GM18951 (cell line): ENCODE data around the gene CRYGB.
"Not testable (repeated sequence)": the region's sequence is repeated elsewhere in the genome, so short reads cannot be mapped to it uniquely, and the experiment has no call there.

Experiments
- POLR2A ChIP-seq: IDR thresholded peaks from 4 replicates; pipeline ENCODE4 v1.6.1; 2011; ENCODE audit warnings: mild to moderate bottlenecking; ENCODE audit not compliant: insufficient read length, insufficient read depth; ENCODE audit errors: extremely low read depth
- in situ Hi-C: fragments of 300-500 bp; cut with MboI; formaldehyde crosslinking; loops from one replicate; pipeline ENCODE4 v1.12.0; 2022; ENCODE audit warnings: low sequenced_read_pairs, mixed read lengths, inconsistent platforms; ENCODE audit not compliant: unreplicated experiment

CRYGB gene

DNA sequence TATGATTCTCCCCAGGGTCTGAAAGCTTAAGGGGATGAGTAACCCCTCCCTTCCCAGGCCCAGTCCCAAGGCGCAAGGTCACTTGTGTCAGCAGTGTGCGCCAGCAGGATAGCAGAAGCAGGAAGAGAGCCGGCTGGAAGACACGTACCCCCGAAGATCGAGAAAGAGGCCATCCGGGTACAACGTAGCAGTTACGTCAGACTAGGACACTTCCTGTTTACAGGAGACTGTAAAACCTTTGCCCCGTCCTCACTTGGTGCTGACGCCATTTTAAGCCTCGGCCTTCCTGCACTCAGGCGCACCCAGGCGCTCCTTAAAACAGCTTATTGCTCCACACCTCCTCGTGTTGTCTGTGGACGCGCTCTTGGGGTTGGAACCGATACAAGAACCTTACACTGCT, 6.5 kb downstream of the CRYGB start:
- no peak for TF ChIP-seq POLR2A
- in situ Hi-C loops, result no loop called here

DNA sequence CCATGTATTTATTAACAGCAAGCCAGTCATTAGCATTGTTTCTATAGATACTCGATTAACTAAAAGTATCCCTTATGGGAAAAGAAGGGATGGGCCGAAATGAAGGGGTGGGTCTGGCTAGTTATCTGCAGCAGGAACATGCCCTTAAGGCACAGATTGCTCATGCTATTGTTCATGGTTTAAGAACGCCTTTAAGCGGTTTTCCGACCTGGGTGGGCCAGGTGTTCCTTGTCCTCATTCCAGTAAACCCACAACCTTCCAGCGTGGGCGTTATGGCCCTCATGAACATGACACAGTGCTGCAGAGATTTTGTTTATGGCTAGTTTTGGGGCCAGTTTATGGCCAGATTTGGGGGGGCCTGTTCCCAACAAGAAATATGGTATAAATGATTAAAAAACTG, 7.6 kb downstream of the CRYGB start:
- in situ Hi-C loops, result not testable (repeated sequence)

GRCh38 chr2:208136716-208137094, 9.3 kb downstream of the CRYGB start:
- in situ Hi-C loops, result no loop called here
- no peak for TF ChIP-seq POLR2A

DNA sequence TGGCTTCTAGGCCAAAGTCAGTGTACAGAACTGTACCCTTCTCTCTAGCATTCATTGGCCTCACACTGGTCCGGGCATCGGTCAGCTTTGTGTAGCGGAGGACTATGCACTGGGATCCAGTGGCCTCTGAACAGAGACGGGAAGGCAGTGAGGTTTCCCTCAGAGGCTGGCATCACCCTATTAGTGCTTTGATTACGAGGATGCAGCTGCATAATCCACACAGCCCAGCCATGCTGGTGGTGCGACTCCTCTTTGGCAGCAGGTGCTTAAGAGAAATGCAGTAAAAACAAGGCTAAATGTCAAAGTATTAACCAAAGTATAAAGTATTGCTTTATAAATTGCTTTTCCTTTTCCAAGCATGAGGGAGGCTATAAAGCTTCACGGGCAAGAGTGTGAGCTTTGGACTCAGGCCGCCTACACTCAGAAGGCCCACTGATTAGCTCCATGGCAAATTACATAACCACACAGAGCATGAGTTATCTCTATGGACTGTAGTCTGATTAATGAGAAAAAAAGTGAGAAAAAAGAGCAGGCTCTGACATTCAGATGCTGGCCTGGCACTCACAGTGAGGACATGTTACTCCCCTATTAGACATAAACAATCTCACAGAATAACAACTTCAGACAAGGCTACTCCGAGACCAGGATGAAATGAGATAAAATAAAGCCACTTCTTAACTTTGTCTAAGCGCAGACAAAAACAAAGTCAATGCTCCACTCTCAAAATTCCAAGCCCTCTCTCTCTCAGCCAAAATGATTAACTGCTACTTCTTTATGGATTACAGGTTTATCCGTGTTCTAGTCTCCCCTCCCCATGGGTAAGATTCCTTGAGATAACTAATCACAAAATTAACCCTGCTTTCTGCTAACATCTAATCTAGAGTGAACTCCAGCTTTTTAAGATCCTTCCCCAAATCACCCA, 9.9 kb downstream of the CRYGB start:
- TF ChIP-seq POLR2A, result no peak
- in situ Hi-C loops, result no loop called here

GRCh38 chr2:208134928-208135586, 10.9 kb downstream of the CRYGB start:
- no peak for TF ChIP-seq POLR2A
- in situ Hi-C loops, result no loop called here

- no peak for TF ChIP-seq POLR2A
- in situ Hi-C loops, result no loop called here
Measured at GRCh38 chr2:208130712-208131110, 15.2 kb downstream of the CRYGB start.

DNA sequence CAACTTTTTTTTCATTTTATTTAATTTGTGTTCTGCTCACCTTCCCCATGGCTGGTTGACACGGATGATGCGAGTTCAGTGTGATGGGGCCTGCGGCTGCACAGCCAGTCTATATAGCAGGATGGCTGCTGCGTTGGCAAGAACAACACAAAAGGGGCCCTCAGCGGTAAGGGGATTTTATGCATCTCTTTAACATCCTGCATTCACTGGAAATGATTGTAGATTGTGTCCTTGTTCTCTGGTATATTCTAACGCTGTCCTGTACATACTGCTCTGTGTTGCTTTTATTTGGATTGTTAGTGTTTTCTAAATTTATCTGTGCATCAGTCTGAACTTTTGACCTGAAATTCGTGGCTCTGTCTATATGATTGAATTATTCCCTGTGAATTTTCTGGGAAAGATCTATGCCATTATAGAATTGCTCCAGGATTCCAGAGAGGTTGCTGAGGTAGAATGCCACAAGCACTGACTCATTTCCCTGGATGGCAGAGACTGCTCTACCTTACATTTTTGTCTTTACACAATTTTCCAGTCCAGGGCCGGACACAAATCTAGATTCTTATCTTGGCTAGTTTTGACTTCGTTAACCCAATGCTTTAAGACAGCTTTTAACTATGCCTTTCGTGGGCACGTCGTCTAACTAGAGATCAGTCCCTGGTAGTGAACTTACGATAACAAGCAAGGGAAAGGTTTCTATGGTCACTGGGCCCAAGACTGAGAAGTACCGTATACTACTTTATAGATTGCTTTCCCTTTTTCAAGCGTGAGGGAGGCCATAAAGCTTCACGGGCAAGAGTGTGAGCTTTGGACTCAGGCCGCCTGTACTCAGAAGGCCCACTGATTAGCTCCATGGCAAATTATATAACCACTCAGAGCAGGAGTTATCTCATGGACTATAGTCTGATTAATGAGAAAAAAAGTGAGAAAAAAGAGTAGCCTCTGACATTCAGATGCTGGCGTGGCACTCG, 15.9 kb downstream of the CRYGB start, which contains the start of gene CRYGC:
Gene CRYGC (minus strand): TSS at position 85 of the 968 bp plus-strand sequence. CDS start 36 bp downstream, at position 49.
- no peak for TF ChIP-seq POLR2A
- in situ Hi-C loops, result no loop called here

- no peak for TF ChIP-seq POLR2A
- in situ Hi-C loops, result no loop called here
Measured at GRCh38 chr2:208128136-208128535, 17.8 kb downstream of the CRYGB start.

DNA sequence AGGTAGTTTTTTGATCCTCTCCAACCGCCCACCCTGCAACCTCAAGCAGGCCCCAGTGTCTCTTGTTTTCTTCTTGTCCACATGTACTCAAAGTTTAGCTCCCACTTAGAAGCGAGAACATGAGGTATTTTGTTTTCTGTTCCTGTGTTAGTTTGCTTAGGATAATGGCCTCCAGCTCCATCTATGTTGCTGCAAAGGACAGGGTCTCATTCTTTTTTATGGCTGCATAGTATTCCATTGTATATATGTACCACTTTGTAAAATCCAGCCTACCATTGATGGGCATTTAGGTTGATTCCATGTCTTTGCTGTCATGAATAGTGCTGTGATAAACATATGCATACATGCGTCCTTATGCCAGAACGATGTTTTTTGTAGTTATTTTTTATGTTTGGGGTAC, 18.9 kb downstream of the CRYGB start:
- in situ Hi-C loops, result no loop called here
- TF ChIP-seq POLR2A, result no peak

DNA sequence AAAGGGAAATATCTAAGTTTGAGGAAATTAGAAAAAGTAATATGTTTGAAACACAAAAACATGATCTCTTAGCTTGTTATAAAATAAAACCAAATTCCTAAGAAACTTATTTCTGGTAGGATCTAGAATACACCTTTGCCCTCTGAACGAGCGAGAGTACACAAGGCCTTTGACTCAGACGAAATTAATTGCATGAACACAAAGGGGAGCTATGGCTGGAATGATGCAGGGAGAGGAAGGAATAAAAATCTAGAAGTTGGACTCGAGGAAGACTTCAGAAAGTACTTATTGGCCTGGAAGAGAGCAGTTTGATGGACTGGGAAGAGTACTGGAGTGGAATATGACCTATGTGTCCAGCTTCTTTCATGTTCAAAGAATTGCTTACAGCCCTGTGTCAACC, 20.7 kb downstream of the CRYGB start:
- TF ChIP-seq POLR2A, result no peak
- in situ Hi-C loops, result no loop called here

DNA sequence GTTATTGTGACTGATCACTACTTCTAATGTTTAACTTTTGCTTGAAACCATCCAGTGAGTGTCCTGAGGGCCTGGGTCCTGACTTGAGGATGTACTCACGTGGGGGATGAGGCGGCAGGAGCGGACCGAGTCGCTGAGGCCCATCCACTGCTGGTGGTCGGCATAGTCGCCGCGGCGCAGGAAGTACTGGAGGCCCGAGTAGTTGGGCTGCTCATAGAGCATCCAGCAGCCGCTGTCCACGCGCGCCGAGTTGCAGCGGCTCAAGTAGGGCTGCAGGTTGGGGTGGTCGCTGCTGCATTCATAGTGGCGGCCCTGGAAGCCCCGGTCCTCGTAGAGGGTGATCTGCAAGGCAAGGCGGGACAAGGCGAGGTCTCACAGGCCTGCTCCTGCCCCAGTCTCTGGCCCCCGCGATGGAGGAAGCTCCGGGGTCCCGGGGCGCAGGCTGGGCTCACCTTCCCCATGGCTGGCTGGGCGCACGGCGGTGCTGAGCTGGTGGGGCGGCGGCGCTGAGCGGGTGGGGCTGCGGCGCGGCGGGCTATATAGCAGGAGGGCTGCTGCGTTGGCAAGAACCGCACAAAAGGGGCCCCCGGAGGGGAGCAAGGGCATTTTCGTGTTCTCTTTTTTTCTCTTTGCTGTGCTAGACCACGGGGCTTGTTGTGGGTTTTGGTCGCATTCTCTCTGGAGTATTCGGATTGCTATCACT, 21.8 kb downstream of the CRYGB start, which contains the start of gene CRYGD:
Gene CRYGD (minus strand): TSS at position 512 of the 703 bp plus-strand sequence. CDS start 51 bp downstream, at position 461.
- in situ Hi-C loops, result not testable (repeated sequence)

DNA sequence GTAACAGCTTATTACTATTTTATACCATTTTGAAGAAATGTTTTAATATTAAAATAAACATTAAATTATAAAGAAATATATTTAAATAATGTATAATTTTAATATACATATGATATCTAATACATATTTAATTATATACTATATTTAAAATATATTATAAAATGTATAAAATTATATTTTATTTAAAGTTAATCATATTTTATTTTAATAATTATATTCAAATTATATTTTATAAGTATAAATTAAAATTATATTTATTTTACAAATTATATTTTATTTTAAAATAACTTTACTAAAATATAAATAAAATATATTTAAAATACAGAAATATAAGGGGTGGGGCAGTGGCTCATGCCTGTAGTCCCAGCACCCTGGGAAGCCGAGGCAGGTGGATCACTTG, 23.7 kb downstream of the CRYGB start:
- TF ChIP-seq POLR2A, result no peak
- in situ Hi-C loops, result no loop called here

DNA sequence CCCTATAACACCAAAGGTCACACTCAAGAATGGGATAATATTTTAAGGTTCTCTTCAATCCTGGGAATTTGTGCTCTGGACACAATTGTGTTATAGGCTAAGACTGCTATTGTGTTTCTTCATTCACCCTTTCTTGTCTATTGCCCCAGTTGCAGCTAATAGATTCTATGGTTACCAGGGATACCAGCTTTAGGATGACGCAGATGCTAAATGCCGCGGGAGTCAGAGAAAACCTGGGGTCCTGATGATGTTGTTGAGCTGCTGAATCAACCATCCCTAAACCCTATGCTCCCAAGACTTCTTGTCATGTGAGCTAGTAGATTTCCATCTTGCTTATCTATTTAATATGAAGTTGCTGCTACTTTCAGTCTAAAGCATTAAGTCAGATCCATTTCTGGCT, 27.0 kb downstream of the CRYGB start:
- no peak for TF ChIP-seq POLR2A
- in situ Hi-C loops, result no loop called here

GRCh38 chr2:208117390-208117789, 28.6 kb downstream of the CRYGB start:
- in situ Hi-C loops, result not testable (repeated sequence)
